Smooth muscle cell (in vitro differentiated cells): Measurements from ENCODE around the gene ETS1. TPM values are rescaled to one million over a fixed set of nuclear protein-coding genes. Genes with fewer than 3 reads are reported as not detected.
A peak's percentile ranks its signal among the peaks of the same experiment; 100 is the strongest.

ENCODE experiments used
- DNase-seq: peaks from one replicate; lab custom pipeline; 2025; ENCODE audit not compliant: unreplicated experiment; lab: John Stamatoyannopoulos, UW
- H2AFZ ChIP-seq: fragments of 200-600 bp; sonication (generic); 2 replicates; pipeline ENCODE4 v1.6.0; 2016; ENCODE audit warnings: antibody characterized with exemption, low read depth, mild to moderate bottlenecking
- H3F3A ChIP-seq: fragments of 200-600 bp; sonication (generic); 2 replicates; pipeline ENCODE4 v1.6.0; 2017; ENCODE audit warnings: antibody characterized with exemption, low read depth
- H3K27ac ChIP-seq: fragments of 200-600 bp; sonication (generic); 2 replicates; pipeline ENCODE4 v1.5.1; 2016; ENCODE audit warnings: low read depth, mild to moderate bottlenecking
- H3K27me3 ChIP-seq: fragments of 200-600 bp; sonication (generic); 2 replicates; pipeline ENCODE4 v1.6.1; 2016; ENCODE audit warnings: low read depth, mild to moderate bottlenecking
- H3K36me3 ChIP-seq: fragments of 200-600 bp; sonication (generic); 2 replicates; pipeline ENCODE4 v1.5.1; 2016; ENCODE audit warnings: low read depth
- H3K4me1 ChIP-seq: fragments of 200-600 bp; sonication (generic); 2 replicates; pipeline ENCODE4 v1.5.1; 2016; ENCODE audit warnings: low read depth
- H3K4me2 ChIP-seq: fragments of 200-600 bp; sonication (generic); 2 replicates; pipeline ENCODE4 v1.6.0; 2016; ENCODE audit warnings: mild to moderate bottlenecking
- H3K4me3 ChIP-seq: fragments of 200-600 bp; sonication (generic); 2 replicates; pipeline ENCODE4 v1.5.1; 2016; ENCODE audit warnings: mild to moderate bottlenecking
- H3K79me2 ChIP-seq: fragments of 200-600 bp; sonication (generic); 2 replicates; pipeline ENCODE4 v1.6.0; 2016; ENCODE audit warnings: low read depth, mild to moderate bottlenecking
- H3K9ac ChIP-seq: fragments of 200-600 bp; sonication (generic); 2 replicates; pipeline ENCODE4 v1.6.0; 2016; ENCODE audit warnings: low read depth
- H3K9me3 ChIP-seq: fragments of 200-600 bp; sonication (generic); replicated peaks from 2 replicates; pipeline ENCODE4 v1.5.1; 2016; ENCODE audit warnings: low read depth
- H4K20me1 ChIP-seq: fragments of 200-600 bp; sonication (generic); 2 replicates; pipeline ENCODE4 v1.6.0; 2016; ENCODE audit warnings: low read depth
- WGBS: methylation state at CpG from one replicate; pipeline ENCODE4 v1.1.7; 2016; ENCODE audit warnings: low lambda C conversion rate; 5-methylcytosine and 5-hydroxymethylcytosine counted together
- polyA plus RNA-seq: library from polyadenylated mRNA; unstranded; fragments of >200 nt; fragmentation: Nextera tagmentation; extraction: Ambion mirVana; gene quantifications from 2 replicates; pipeline ENCODE4 v1.2.1, GENCODE V29; 2016
- total RNA-seq: library from RNA; depleted of rRNA; stranded (reverse); fragments of >200 nt; gene quantifications from 2 replicates; pipeline ENCODE4 v1.2.3, GENCODE V29; 2014
- TF ChIP-seq, protein P1 (sequence below): fragments of 200-600 bp; sonication (generic); IDR thresholded peaks from 2 replicates; pipeline ENCODE4 v1.5.1; 2017; ENCODE audit warnings: borderline replicate concordance, mild to moderate bottlenecking, antibody characterized with exemption; ENCODE audit not compliant: insufficient read depth, poor library complexity, severe bottlenecking

ETS1 gene
- total and polyA plus RNA-seq, 2 experiments from 2014 or later, result 4.1 to 22.8 TPM

DNA sequence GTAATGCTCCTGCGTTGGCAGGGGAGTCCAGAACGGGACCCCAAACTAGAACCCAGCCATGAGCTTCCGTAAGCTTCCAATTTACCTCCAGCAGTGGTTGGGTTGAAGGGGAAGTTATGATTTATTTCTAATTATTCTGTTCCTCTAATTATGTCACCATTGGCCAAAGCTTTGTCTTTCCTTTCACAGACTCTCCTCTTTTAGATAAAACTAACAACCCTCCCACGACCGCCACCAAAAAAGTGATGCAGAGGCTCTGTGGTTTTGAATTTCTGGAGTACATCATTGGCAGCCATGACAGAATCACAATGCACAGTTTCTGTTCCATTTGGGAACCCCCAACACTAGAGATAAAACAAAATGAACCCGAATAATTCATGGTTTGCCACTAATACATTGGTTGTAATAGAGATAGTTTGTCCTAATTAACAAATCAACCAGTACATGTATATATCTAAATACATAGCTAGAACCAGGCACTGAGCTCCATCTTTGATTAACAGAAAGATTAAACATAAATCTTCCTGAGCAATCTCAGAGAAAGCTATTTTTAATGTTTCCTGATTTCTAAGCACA is 64.3 kb downstream of the ETS1 start:
- TF ChIP-seq, protein P1, sequence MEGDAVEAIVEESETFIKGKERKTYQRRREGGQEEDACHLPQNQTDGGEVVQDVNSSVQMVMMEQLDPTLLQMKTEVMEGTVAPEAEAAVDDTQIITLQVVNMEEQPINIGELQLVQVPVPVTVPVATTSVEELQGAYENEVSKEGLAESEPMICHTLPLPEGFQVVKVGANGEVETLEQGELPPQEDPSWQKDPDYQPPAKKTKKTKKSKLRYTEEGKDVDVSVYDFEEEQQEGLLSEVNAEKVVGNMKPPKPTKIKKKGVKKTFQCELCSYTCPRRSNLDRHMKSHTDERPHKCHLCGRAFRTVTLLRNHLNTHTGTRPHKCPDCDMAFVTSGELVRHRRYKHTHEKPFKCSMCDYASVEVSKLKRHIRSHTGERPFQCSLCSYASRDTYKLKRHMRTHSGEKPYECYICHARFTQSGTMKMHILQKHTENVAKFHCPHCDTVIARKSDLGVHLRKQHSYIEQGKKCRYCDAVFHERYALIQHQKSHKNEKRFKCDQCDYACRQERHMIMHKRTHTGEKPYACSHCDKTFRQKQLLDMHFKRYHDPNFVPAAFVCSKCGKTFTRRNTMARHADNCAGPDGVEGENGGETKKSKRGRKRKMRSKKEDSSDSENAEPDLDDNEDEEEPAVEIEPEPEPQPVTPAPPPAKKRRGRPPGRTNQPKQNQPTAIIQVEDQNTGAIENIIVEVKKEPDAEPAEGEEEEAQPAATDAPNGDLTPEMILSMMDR, result no peak
- peak overlapping the region; percentile 95 for H3K9ac ChIP-seq
- no peaks in the 10 kb centered on the region for H3K27me3 ChIP-seq
- H3K36me3 ChIP-seq, result no peaks in the 10 kb centered on the region
- H3K27ac ChIP-seq, result peak overlapping the region; percentile 96
- peaks cover 22% of the 10 kb centered on the region for H3K4me1 ChIP-seq
- peak overlapping the region; percentile 95 for H3K4me3 ChIP-seq
- peaks cover 39% of the 10 kb centered on the region for H3K79me2 ChIP-seq
- no peaks in the 10 kb centered on the region for H3K9me3 ChIP-seq
- no peak for DNase-seq
- H3K4me2 ChIP-seq, result peak overlapping the region; percentile 94
- peaks cover 7% of the 10 kb centered on the region for H3F3A ChIP-seq
- WGBS, result 26% methylated on average over 6 of the region's 6 CpGs
- no peak overlapping the region for H2AFZ ChIP-seq
- H4K20me1 ChIP-seq, result peaks cover 26% of the 10 kb centered on the region

DNA sequence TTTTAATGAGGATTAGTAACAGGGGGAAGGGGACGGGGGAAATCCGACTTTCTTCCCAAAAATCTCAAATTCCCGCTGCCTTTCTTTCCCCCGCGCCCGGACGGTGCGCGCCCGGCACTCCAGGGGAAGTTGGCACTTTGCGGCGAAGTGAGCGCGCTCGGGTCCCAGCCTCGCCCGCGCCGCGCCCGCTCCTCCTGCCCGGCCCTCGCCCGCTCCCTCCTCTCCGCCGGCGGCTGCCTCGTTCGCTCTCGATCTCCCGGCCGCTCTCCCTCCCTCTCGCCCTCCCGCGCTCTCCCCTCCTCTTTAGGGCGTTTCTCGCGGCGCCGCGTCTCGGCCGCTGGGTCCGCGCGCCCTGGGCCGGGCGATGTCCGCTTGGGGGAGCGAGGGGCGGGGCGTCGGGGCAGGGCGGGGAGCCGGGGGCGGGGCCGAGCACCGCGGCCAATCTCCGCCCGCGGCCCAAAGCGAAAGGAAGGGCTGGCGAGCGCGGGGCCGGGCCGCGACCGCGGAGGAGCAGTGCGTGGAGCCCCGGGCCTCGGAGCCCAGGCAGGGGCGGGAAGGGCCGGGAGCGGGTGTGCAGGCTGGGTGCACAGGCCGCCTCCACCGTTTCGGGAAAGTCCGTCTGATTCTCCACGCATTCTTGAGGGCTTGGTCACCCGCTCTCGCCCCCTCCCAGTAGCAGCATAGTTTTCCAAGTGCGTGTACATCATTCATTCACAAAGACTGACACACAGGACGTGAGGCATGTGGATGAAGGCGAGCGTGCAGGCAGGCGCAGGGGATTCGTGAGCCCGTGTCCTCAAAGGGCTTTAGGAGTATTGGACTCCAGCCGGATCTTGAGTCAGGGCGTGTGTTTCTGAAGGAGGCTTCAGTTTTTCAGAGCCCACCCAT is 65.1 kb downstream of the ETS1 start:
- Histone ChIP-seq H3K4me2 (peak overlapping the region; percentile 94), H3K36me3 (no peaks in the 10 kb centered on the region), H3F3A (peaks cover 11% of the 10 kb centered on the region), H3K27ac (peak overlapping the region; percentile 96), H3K4me1 (peaks cover 29% of the 10 kb centered on the region), H3K9ac (peak overlapping the region; percentile 95), H4K20me1 (peaks cover 34% of the 10 kb centered on the region), H2AFZ (peak overlapping the region; percentile 25), H3K79me2 (peaks cover 46% of the 10 kb centered on the region), H3K4me3 (peak overlapping the region; percentile 95), H3K9me3 (no peaks in the 10 kb centered on the region), H3K27me3 (no peaks in the 10 kb centered on the region)
- DNase-seq, result peak; percentile 96
- under 1% methylated on average over 27 of the region's 93 CpGs for WGBS
- TF ChIP-seq, protein P1, result no peak

DNA sequence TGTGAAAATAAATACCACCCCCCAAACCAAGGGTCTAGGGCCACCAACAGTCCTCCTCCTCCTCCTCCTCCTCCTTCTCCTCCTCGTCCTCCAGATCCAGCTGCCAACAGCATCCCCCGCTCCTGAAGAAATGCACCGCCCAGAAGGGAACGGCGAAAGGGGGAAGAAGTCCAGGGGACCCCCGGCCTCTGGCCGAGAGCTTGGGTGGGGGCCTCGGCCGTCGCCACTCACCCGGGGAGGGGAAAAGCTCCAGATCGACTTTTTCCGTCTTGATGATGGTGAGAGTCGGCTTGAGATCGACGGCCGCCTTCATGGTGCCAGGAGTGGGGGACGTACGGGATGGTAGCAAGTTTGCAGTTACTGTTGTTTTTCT is 65.7 kb downstream of the ETS1 start:
- Histone ChIP-seq H3K27me3 (no peaks in the 10 kb centered on the region), H3K9me3 (no peaks in the 10 kb centered on the region), H3K4me1 (peaks cover 31% of the 10 kb centered on the region), H3K36me3 (no peaks in the 10 kb centered on the region), H3K27ac (peak overlapping the region; percentile 96), H4K20me1 (peaks cover 40% of the 10 kb centered on the region), H2AFZ (peak overlapping the region; percentile 25), H3K4me3 (peak overlapping the region; percentile 95), H3K9ac (peak overlapping the region; percentile 95), H3F3A (peaks cover 13% of the 10 kb centered on the region), H3K79me2 (peaks cover 53% of the 10 kb centered on the region), H3K4me2 (peak overlapping the region; percentile 94)
- DNase-seq, result no peak
- 2% methylated on average over 19 of the region's 19 CpGs for WGBS
- TF ChIP-seq, protein P1, result no peak
